Measurements from ENCODE around the gene GSTT2B. TPM values are rescaled to one million over a fixed set of nuclear protein-coding genes. Genes with fewer than 3 reads are reported as not detected.
"Not testable (repeated sequence)": the region's sequence is repeated elsewhere in the genome, so short reads cannot be mapped to it uniquely, and the experiment has no call there.

GSTT2B gene
- total RNA-seq, 4 donors from 2014 or later: 1.7 to 7.5 (median 3.5) TPM

DNA sequence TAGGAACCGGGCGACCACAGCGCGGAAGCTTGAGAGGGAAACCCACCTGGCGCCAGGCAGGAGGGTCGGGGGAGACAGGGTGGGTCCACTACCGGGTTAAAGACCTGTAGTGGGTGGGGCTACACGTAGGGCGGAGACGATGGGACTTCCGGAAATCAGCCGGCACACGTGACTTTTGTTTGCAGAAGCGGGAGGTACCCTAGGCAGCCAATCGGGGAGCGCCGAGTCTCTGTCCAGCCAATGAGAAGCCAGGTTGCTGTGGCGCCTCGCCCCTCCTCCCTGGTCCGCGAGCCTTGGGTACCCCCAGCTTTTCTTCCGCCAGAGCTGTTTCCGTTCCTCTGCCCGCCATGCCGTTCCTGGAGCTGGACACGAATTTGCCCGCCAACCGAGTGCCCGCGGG is 5.6 kb upstream of the GSTT2B start, which contains the start of gene DDTL:
TSS of gene DDTL (plus strand) at position 321 of the 400 bp plus-strand sequence. CDS start at position 348, 27 bp downstream.
- TF ChIP-seq, protein P1, sequence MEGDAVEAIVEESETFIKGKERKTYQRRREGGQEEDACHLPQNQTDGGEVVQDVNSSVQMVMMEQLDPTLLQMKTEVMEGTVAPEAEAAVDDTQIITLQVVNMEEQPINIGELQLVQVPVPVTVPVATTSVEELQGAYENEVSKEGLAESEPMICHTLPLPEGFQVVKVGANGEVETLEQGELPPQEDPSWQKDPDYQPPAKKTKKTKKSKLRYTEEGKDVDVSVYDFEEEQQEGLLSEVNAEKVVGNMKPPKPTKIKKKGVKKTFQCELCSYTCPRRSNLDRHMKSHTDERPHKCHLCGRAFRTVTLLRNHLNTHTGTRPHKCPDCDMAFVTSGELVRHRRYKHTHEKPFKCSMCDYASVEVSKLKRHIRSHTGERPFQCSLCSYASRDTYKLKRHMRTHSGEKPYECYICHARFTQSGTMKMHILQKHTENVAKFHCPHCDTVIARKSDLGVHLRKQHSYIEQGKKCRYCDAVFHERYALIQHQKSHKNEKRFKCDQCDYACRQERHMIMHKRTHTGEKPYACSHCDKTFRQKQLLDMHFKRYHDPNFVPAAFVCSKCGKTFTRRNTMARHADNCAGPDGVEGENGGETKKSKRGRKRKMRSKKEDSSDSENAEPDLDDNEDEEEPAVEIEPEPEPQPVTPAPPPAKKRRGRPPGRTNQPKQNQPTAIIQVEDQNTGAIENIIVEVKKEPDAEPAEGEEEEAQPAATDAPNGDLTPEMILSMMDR (IDR thresholded peaks at IDR 0.05; ENCODE audit: low read depth): not testable (repeated sequence)

DNA sequence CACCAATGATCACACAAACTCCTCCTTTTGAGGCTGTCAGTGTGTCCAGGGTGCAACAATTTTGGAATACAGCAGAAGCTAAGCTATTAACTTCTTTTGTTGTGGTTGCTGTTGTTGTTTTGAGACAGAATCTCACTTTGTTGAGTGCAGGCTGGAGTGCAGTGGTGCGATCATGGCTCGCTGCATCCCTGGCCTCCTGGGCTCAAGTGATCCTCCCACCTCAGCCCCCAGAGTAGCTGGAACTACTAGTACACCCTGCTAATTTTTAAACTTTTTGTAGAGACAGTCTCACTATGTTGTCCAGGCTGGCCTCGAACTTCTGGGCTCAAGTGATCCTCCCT is 22.0 kb downstream of the GSTT2B start:
- TF ChIP-seq, protein P1 (IDR thresholded peaks at IDR 0.05; ENCODE audit: low read depth): no peak

DNA sequence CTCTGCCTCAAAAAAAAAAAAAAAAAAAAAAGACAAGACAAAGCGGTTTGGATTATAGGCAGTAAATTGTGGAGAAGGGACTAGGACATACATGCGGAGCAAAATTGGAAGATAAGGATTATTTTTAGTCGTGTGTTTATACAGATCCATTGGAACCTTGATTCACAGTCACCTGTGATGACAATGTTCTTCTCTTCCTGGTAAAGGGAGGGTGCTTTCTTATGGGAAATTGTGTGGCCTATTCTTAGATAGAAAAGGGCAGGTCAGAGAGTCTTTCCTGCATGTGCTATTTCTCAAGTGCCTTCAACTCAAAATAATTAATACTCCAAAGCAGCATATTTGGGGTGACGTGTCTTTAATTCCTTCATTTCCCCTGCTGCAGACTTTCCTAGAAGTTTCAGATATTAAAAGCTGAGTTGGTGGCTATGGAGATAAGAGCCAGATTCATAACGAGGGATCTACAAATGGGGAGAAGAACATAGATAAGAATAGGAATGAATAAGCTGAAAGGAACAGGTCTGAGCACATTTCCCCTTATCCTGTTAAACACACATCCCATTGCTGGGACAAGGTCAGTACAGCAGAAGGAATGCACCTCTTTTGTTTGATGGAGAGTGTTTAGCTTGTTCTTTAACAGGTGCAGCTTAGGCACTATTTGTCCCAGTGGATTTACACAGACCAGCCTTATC is 22.5 kb downstream of the GSTT2B start:
- TF ChIP-seq, protein P1 (IDR thresholded peaks at IDR 0.05; ENCODE audit: low read depth): no peak

DNA sequence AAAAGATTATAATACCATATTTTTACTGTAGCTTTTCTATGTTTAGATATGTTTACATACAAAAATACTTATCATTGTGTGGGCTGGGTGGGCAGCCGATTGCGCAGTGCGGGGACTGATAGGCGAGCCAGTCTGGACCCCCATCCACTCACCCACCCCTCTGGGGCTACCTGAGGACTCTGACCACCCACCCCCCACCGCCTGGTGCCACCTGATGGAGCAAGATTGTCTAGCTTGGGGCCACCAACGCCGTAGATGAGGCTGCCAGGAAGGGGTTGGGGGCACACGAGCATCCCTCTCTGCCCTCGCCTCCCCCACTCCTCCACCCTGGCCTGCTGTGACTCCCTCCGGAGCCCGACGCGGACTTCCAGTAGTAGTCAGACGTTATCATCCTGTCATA is 34.4 kb downstream of the GSTT2B start:
- TF ChIP-seq, protein P1 (IDR thresholded peaks at IDR 0.05; ENCODE audit: low read depth): no peak

DNA sequence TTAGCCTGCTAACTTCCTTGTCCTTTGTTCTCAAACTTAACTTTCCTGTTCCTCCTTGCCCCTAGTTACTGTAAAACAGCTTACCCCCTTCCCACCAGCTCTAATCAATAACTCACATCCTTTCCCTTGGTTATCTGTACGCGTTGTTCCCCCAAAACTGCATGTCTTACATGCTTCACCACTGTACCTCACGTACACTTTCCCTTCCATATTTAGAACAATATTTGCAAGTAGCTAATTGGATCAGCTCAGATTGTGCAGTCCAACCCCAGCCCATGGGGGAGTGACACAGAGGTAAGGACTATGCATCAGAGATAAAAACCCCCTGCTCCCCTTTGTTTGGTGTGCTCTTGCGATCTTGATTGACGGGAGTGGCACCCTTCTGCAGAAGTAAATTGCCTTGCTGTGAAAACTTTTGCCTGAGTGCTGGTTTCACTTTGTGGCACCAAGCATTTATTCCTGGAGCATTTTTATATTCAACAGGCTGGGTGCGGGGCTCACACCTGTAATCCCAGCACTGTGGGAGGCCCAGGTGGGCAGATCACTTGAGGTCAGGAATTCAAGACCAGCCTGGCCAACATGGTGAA is 35.9 kb downstream of the GSTT2B start:
- TF ChIP-seq, protein P1 (IDR thresholded peaks at IDR 0.05; ENCODE audit: low read depth): no peak

DNA sequence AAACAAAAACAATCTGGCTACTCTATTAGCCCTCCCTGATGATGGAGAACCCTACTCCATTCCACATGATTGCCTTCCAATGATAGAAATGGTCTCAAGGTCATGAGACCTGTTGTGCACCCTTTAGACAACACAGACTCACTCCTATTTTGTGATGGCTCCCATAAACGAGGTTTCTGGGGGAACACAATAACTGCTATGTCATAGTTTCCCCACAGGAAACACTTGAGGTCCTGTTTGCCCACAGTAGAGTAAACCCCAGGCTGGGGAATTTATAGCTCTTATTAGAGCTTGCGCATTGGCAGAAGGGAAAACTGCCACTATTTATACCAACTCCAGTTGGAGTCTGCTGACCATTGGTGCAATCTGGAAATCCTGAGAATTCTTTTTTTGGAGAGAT is 38.1 kb downstream of the GSTT2B start:
- TF ChIP-seq, protein P1 (IDR thresholded peaks at IDR 0.05; ENCODE audit: low read depth): no peak

DNA sequence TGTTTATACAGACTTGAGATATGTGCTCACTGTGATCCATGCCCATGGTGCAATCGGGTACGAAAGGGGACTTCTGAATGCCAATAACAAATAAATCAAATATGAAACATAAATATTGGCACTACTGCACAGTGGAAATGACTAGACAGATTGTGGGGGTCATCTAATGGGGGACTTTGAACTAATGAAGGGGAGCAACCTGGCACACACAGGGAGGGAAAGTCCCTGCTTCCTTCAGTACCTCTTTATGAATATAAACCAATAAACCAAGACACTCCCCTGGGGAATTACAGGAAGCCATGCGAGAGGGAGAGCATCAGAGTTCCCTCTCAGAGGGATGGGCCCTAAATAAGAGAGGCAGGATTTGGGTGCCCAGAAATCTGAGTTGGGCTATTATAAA is 45.7 kb downstream of the GSTT2B start:
- TF ChIP-seq, protein P1 (IDR thresholded peaks at IDR 0.05; ENCODE audit: low read depth): no peak
